ENCODE results near the gene EPN1. TPM values are rescaled to one million over a fixed set of nuclear protein-coding genes. Genes with fewer than 3 reads are reported as not detected.

EPN1 gene
- total RNA-seq, 1 experiment from 2014 or later: 43.6 TPM

- DNase-seq (ENCODE audit: low spot score): no peak
These were observed 27.9 kb upstream of the EPN1 start for GRCh38 chr19:55646889-55647731.

GRCh38 chr19:55647732-55648584 is 27.1 kb upstream of the EPN1 start, which contains the start of gene CCDC106:
Gene CCDC106 (plus strand): TSS chr19:55648212. CDS start chr19:55649047, 835 bp downstream.
- no peak for DNase-seq (ENCODE audit: low spot score)

- no peak for DNase-seq (ENCODE audit: low spot score)
These were observed 26.3 kb upstream of the EPN1 start for GRCh38 chr19:55648585-55649267.

GRCh38 chr19:55649268-55650125 is 25.5 kb upstream of the EPN1 start:
- DNase-seq (ENCODE audit: low spot score): no peak

DNA sequence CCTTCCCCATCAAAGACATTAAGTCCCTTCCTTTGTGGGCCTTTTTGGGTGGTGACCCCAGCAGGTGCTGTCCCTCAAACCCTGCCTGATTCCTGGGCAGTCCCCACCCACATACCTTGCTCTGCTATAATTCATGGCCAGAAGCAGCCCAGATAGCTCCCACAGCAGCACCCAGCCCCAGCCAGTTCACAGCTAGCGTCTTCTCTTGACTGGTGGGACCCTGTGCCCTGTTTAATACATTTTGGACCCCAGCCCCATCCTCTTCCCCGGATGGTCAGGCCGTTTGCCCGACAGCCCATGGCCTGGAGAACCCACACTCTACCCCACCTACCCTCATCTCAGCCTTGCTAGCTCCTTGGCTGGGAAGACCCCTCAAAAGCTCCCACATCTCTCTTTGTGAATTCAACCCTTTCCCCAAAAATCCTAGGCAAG is 24.9 kb upstream of the EPN1 start:
- no peak for DNase-seq (ENCODE audit: low spot score)

- DNase-seq (ENCODE audit: low spot score): no peak
These were observed 24.3 kb upstream of the EPN1 start for GRCh38 chr19:55650602-55651230.

GRCh38 chr19:55651236-55651635 is 23.8 kb upstream of the EPN1 start:
- no peak for DNase-seq (ENCODE audit: low spot score)

DNA sequence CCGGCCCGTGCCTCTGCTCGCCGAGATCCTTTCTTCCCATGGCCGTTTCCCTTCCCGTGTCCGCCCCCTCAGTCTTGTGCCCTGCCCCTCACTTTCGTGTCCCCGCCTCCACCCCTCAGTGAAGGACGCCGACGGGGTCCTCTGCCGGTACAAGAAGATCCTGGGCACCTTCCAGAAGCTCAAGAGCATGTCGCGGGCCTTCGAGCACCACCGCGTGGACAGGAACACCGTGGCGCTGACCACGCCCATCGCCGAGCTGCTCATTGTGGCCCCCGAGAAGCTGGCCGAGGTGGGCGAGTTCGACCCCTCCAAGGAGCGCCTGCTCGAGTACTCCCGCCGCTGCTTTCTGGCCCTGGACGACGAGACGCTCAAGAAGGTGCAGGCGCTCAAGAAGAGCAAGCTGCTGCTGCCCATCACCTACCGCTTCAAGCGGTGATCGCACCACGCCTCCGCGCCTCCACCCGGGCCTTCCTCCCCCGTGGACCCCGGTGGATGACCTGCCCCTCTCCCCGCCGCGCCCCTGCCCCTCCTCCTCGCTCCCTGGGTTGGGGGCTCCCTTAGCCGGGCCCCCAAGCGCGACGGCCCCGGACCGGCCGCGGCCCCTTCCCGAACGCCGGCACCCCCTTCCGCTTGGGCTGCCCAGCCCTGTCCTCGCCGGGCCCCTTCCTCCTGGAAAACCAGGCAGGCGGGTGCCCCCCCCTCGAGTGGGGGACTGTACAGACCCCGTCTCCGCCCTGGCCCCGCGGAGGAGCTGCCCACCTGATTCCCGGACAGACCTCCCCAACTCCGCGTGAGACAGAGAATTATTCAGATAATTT is 22.5 kb upstream of the EPN1 start:
- no peak for DNase-seq (ENCODE audit: low spot score)

DNA sequence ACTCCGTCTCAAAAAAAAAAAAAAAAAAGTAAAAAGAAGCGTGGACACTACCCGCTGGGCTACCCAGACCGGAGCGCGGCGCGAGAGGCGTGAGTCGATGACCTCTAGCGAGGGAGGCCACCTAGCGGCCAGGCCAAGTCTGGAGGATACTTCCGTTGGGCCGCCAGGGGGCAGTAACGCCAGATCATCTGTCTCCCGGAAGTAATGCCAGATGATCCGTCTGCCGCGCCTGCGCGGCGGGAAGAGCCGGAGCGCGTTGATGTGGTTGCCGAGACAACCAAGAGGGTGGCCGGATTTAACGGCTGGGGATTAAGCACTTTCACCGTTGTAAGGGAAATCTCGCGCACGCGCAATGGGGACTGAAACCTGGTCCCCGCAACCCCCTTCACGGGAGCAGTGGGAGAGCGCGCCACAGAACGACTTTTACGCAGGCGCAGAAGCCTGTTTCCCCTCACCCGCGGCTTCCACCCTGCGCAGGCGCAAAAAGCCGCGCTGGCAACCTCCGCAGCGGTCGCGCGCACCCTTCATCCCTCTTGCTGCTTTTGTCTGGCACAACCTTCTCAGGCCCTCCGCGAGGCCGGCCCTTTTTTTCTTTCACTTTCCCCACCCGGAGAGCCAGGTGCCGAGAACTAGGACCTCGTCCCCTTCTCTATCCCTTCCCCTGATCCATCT is 21.2 kb upstream of the EPN1 start:
- peak; percentile 100 for DNase-seq (ENCODE audit: low spot score)

DNA sequence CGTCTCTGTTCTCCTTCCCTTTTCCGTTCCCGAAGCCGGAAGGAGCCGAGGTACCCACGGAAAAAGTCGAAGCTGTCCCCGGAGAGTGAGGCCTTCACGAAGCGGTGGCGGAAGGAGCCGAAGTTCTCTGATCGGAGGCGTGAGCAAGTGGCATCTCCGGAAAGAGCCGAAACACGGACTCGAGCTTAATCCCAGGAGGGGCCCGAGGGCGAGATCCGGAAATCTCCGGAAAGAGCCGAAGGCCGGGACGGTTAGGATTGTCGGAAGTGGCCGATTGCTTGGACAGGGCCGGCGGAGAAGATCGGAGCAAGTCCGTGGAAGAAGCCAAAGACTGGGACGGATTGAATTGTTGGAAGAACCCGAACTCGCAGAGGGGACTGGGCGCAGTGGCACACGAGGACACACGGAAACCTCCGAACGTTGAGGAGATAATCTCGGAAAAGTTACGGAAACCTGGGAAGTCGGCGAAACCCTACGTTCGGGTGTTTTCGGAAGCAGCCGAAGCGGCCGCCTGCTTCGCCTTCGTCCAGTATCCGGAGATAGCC is 20.6 kb upstream of the EPN1 start:
- DNase-seq (ENCODE audit: low spot score): peak; percentile 100

DNA sequence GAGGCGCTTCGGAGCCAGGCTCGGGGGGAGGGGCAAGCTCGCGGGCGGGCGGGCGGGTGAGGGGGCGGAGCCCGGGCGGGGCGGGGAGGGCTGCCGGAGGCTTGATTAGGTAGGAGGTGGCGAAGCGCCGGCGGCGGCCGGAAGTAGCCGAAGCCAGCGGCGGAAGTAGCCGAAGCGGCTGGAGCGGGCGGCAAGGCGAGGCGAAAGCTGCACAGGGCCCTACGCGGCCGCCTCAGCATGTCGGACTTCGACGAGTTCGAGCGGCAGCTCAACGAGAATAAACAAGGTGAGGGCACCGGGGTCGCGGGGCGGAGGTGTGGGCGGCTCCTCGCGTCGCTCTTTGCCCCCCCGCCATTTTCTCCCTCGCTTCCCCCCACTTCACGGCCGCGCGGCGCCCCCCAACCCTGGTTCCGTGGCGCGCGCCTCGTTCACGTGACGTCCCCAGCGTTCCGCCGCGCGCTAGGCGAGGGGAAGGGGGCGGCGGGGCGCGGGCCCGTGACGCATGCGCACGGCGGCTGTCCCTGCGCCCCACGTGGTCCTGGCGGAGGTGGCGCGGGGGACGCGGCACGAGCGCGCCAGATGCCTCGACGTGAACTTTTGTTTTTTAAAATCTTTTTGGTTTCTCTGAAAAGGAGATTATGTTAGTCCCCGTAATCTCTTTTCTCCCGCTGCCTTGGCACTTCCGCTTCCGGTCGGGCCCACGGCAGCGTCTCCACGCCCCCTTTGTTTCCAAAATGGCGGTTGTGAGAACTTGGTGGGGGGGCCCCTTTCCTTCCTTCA is 20.0 kb upstream of the EPN1 start, which contains the start of gene U2AF2:
U2AF2 (plus strand) TSS at position 168 of the 780 bp plus-strand sequence; CDS start at position 238, 70 bp downstream.
- peak; percentile 94 for DNase-seq (ENCODE audit: low spot score)

- DNase-seq (ENCODE audit: low spot score): no peak
These were observed 19.4 kb upstream of the EPN1 start for GRCh38 chr19:55655648-55656040.

DNA sequence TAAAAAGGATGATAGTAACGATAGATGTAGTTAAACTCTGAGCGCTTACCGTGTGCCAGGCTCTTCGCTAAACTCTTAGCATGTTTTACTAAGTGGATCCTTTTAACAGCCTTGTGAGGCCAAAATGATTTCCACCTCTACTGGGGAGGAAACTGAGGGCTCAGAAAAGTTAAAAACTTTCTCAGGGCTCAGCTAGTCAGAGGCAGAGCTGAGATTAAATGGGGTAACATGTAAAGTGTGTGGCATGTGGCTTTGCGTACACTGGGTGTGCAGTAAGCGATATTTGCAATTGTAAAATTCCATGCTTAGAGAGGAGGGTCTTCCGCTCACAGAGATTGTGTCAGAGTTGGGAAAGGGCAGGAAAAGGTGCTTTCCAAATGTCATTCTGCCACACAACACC is 18.5 kb upstream of the EPN1 start:
- DNase-seq (ENCODE audit: low spot score): no peak

GRCh38 chr19:55656988-55657747 is 17.9 kb upstream of the EPN1 start:
- no peak for DNase-seq (ENCODE audit: low spot score)

DNA sequence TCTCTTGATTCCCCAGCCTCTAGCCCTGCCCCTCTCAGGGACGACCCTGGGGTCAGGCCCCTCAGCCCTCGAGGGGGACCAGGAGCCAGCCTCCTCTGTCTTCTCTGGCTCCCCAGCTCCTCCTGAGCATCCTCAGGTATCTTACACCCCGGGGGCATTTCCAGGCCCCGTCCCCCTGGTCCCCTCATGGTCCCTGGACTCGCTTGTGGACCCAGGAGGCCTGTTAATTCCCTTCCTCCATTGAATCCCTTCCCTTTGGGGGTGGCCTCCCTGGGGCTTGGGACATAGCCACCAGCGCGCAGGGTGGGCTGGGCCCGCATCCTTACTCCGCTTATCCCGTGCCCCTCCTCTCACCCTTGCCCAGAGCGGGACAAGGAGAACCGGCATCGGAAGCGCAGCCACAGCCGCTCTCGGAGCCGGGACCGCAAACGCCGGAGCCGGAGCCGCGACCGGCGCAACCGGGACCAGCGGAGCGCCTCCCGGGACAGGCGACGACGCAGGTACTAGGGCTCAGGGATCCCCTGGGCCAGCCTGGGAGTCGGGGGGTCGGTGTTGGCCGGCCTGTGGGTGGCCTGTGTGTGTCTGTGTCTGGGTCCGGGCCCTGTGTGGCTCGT is 16.1 kb upstream of the EPN1 start:
- no peak for DNase-seq (ENCODE audit: low spot score)

- no peak for DNase-seq (ENCODE audit: low spot score)
These were observed 15.2 kb upstream of the EPN1 start for GRCh38 chr19:55659822-55660221.

DNA sequence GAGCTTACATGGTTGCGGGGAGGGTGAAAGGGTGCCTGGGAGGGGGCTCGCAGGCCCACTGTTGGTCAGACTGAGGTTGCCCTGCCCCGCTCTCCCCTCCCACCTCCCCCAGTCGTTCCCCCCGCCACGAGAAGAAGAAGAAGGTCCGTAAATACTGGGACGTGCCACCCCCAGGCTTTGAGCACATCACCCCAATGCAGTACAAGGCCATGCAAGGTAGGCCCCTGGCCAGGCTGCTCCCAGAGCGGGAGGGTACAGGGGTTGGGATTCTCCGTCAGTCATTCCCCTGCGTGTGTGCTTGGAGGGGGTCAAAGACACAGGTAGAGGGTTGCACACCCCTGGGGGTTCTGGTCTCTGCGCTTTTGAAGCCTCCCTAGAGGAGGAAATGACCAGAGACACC is 14.6 kb upstream of the EPN1 start:
- no peak for DNase-seq (ENCODE audit: low spot score)
